ENCODE results near the gene BSCL2. TPM values are rescaled to one million over a fixed set of nuclear protein-coding genes. Genes with fewer than 3 reads are reported as not detected.

Gene BSCL2
- total RNA-seq, 4 donors from 2014 or later: 25.4 to 68.2 (median 45.1) TPM

DNA sequence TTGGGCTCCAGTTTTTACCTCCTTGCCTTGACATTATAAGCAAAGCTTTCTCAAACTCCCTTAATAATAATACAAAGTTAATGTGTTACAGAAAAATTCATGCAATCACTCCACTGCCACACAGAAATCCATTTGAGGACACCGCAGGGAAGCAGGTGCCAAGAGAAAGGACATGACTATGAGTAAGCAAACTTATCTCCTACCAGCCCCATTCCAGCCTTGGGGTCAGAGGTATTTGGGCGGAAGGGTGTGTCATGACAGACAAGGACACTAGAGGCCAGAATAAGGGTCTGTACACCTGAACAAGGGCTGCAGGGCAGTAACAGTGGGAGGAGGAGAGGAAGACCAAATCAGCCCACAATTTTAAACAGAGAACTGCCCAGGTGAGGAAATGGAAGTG is 6.1 kb upstream of the BSCL2 start:
- intact Hi-C loops (cut with DNase I; ENCODE audit: low total_unique reads): no loop called here
- no peak for DNase-seq (ENCODE audit: low spot score in 2 of 2)
- WGBS, 2 donors: 91 to 95% methylated on average over 2 of the region's 2 CpGs
- TF ChIP-seq POLR2A (IDR thresholded peaks at IDR 0.05) (no peak), CTCF (IDR thresholded peaks at IDR 0.05) (no peak)
- H3K4me3 ChIP-seq (ENCODE audit: low read depth, poor library complexity, severe bottlenecking): no peak overlapping the region

DNA sequence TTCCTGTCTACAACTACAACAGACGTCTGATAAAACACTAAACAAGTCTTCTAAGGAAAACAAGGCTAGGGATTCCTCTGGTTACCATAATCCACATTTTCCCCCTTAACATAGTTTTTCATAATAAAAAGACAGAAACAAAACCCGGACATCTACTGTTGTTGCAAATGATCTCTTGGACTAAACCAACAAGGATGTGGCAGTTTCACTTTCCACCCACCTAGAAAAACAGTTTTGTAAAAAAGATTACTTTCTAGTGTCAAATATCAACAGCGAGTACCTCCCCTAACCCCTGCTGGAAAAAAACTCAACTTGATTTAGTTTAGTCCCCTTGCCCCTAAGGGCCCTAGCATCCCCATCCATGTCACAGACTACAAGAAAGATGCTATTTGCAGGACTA is 5.6 kb upstream of the BSCL2 start:
- intact Hi-C loops (cut with DNase I; ENCODE audit: low total_unique reads): no loop called here
- no peak overlapping the region for H3K4me3 ChIP-seq (ENCODE audit: low read depth, poor library complexity, severe bottlenecking)
- TF ChIP-seq POLR2A (IDR thresholded peaks at IDR 0.05) (no peak), CTCF (IDR thresholded peaks at IDR 0.05) (no peak)
- 68 to 71% methylated on average over 3 of the region's 3 CpGs for WGBS, 2 donors
- DNase-seq (ENCODE audit: low spot score in 2 of 2): no peak

- WGBS, 2 donors: 78 to 80% methylated on average over 6 of the region's 6 CpGs
- intact Hi-C loops (cut with DNase I; ENCODE audit: low total_unique reads): no loop called here
- TF ChIP-seq CTCF (IDR thresholded peaks at IDR 0.05) (no peak), POLR2A (IDR thresholded peaks at IDR 0.05) (no peak)
Observed at GRCh38 chr11:62712276-62712812, 5.1 kb upstream of the BSCL2 start.

GRCh38 chr11:62710001-62710345 is 2.7 kb upstream of the BSCL2 start:
- peak overlapping the region; percentile 28 for H3K4me3 ChIP-seq (ENCODE audit: low read depth, poor library complexity, severe bottlenecking)
- no peak for DNase-seq (ENCODE audit: low spot score in 2 of 2)
- TF ChIP-seq CTCF (IDR thresholded peaks at IDR 0.05) (no peak), POLR2A (IDR thresholded peaks at IDR 0.05) (no peak)
- intact Hi-C loops (cut with DNase I; ENCODE audit: low total_unique reads): no loop called here
- WGBS, 2 donors: 56 to 59% methylated on average over 7 of the region's 7 CpGs

More at GRCh38 chr11:62712276-62712812, 5.1 kb upstream of the BSCL2 start:
- DNase-seq (ENCODE audit: low spot score in 2 of 2): no peak
- no peak overlapping the region for H3K4me3 ChIP-seq (ENCODE audit: low read depth, poor library complexity, severe bottlenecking)

DNA sequence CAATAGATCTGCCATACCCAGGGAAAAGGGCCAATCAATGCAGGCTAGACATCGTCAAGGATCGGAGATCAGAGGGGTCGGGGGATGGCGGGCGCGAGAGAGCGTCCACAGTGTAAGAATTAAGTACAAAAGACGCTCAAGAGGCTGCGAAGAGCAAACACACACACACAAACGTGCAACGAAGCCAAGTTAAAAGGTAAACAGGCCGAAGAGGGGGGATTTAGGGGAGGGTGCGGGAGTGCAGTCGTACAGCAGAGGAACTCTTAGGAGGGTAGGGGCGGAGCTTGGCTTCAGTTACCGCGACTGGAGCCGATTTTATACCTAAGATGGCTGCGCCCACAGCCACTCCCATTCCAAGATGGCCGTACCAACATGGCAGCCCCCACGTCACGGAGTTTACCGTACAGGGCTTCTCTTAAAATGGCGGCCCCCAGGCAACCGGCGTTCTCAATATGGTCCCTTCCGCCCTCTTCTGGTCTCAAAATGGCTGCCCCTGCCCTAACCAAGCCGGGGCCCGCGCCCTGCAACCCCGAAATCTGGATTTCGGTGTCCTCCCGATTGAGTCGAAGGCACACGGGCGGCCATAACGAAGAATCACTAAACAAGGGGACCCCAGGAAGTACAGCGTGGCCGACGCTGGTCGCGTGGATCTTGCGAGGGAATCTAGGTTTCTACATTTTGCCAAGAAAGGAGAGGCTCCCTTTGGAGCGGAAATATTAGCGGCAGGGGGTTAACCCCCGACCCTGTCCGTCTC is 2.2 kb upstream of the BSCL2 start:
- peak overlapping the region; percentile 28 for H3K4me3 ChIP-seq (ENCODE audit: low read depth, poor library complexity, severe bottlenecking)
- peak; percentile 99 for DNase-seq (ENCODE audit: low spot score in 2 of 2)
- intact Hi-C loops (cut with DNase I; ENCODE audit: low total_unique reads): loop anchor here (10.0 kb wide), 1 partner anchor 325 kb away; no protein-coding TSS in a partner anchor
- TF ChIP-seq CTCF (IDR thresholded peaks at IDR 0.05): no peak
- TF ChIP-seq POLR2A (IDR thresholded peaks at IDR 0.05): no peak
- 0 to 2% methylated on average over 47 of the region's 47 CpGs for whole genome bisulfite sequencing, 2 donors
